ENCODE data around the gene WDR82.

Gene WDR82

DNA sequence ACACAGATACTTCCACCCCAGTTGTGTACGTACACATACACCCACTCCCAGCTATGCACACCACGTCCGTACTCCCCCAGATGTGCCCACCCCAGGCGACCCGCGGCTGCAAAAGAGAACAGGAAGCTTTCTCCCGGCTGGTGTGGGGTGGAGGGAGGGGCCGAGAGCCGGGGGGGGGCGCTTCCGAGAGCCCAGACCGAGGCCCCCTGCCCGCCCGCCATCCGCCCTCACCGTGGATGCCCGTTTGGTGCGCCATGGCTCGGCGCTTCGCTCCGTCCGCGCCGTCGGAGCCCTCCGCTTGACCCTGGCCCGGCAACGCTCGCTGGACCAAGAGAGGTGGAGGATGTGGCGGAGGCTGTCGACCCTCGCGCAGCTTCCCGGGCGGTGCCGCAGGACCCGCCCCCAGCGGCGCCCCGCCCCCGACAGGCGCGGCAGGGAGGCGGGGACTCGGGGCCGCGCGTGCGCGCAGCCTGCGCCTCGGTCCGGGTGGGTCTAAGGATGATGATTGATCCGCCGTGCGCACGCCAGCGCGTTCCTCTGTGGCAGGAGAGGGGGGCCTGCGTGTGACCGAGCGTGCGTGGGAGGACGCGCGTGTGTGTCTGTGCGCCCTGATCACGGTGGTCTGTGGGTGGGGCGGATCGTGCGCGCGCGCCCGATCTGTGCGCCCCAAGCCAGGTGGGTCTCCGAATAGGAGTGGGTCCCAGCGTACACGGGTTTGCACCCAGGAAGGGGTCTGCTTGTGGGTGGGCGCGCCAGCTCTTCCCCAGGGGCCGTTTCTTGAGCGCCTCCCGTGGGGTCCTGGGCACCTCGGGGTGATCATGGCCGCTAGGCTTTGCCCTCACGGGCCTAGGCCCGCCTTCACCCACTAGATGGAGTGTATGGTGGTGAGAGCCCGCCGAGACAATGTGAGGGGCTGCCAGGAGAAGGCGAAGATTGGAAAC, 39.4 kb downstream of the WDR82 start, which contains the start of gene TWF2:
TSS of gene TWF2 (minus strand) at position 398 of the 941 bp plus-strand sequence. CDS start at position 256, 142 bp downstream.
- peak; percentile 77 for DNase-seq (ENCODE audit: low read depth, low spot score)

DNA sequence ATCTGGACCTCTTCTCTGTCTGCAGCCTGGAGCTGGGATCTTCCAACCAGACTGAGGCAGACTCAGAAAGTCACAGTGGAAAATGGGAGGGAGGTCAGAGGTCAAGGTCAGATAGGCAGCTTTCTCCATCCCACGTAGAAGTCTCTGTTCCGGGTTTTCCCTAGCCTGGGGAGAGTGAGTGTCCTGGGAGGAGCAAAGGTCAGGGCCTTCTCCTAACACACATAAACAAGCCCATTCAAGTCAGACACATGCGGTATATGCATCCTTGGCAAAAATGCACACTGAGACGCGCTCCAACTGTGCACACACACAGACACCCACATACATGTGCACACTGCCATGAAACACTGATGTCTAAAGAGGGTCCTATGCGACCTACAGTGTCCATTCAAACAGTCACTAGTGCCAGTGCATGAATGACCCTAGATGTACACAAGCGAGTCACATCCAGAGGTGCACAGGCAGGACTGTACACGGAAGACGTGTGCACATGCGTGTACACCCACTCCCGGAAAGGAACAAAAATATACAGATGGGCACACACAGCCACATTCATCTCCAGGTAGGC, 40.2 kb downstream of the WDR82 start:
- DNase-seq (ENCODE audit: low read depth, low spot score), result no peak

DNA sequence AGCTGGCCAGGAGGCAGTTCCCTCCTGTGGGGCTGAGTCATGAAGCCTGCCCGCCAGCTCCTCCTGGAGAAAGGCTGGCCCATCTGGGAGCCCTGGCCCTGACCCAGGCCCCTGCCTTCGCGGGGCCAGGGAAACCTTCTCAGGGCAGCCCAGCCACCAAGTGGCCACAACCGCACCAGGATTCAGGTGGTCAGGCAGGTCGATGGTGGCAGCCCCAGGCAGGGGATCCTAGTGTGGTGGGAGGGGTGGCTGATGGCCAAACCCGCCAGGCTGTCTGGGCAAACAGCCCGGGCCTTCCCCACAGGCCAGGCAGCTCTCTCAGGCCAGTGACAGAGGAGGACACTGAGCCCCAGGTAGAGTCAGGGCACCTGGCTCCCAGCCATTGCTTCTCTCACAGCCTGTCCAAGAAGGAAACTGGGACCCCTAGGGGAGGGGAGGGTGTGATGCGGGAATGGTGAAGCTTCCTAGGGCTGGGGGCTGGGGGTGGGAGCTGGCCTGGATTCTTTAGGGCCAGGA, 40.7 kb downstream of the WDR82 start:
- DNase-seq (ENCODE audit: low read depth, low spot score), result no peak

DNA sequence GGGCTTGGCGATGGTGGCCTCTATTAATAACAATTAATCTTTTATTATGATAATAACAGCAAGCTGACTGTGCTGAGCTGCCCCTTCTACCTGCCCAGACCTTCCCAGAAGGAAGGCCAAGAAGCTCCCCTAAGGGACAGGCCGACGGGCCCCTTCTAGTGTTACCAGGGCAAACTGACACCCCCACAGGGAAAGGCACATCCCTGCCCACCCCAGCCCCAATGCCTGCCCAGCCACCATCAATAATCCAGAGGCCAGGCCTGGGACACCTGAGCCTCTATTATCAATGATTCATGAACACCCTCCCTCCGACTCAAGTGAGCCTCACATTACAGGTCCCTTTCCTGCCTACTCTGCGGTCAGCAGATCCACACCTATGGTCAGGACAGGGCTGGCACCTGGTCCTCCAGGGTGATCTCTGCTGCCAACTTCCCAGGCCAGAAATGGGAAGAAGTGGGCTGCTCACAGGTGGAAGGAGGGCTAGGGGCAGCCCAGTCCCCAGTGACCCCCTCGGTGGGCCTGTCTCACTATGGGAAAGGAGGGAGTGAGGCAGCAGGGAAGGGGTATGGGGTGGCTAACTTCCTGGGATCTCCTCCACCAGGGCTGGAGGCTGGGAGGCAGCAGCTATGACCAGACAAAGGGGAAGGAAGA, 41.3 kb downstream of the WDR82 start:
- DNase-seq (ENCODE audit: low read depth, low spot score), result no peak

DNA sequence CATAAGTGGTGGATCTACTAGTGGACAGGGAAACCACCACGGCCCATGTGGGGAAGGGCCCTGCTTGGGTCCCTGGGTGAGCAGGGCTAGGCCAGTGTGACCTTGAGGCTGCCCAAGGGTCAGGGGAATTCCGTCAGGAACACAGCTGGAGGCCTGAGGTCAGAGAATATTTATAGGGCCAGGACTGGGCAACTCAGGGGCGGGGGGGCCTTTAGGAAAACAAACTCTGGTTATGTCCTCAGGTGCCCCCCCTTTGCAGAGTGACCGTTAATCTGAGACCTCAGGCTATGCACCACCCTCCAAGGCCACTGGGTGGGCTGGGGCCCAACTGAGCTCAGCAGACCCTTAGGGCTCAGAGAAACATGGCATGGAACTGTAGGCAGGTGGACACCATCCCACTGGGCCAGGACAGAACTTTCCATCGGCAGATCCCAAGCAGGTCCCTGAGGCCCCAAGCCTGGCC, 42.0 kb downstream of the WDR82 start:
- DNase-seq (ENCODE audit: low read depth, low spot score), result no peak

DNA sequence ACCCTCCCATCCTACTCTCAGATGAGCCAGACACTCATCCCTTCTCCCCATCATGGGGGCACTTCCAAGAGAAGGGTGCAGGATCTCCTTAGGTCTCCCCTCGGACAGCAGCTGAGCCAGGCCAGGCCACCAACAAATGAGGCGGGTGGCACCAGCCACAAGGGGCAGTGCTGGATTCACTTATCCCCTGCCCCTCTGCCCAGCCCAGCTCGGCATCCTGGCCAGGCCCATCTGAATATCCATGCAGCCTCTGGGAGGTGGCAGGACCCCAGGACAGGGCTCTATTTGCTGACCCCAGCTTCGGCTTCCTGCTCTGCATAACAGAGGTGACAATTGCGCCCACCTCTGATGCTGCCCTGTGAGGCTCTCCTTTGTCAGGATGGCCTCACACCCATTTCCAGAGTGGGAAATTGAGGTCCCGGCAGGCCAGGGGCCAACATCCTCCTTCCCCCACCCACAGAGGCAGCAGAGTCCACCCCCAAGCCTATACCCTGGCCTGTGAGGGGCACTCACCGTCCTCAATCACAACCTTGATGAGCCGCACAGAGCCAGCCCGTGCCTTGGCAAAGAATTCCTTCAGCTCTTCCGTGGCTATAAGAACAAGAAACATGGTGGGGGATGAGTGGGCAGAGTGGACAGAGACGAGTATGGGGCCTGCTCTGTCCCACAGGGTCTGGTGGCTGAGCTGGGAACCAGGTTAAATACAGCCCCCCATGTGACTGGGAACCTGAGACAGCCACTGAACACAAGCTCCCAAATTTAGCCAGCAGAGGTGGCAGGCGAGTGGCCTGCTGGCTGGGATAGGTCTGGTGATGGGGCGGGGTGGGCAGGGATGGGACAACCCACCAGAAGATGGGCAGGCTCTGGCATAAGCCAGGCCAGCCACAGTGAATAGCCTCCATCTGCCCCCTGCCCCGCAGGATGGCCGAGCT, 43.7 kb downstream of the WDR82 start:
- DNase-seq (ENCODE audit: low read depth, low spot score), result no peak

DNA sequence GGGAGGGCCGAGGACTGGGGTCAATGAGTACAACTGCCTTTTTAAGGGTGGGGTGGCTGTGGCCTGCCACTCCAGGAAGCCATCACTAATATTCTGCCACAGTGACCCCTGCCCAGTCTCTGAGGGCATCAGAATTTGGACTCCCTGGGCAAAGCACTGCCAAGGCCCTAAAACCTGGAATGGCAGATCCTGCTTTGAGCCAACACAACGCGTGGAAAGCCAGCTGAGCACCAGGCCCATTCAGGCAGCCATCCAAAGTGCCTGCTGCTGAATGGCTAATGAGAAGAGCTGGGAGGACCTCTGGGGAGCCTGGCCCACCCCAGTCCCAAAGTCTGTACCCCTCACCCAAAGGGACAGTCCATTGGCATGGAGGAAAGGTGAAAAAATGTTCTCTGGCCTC, 44.5 kb downstream of the WDR82 start:
- no peak for DNase-seq (ENCODE audit: low read depth, low spot score)

DNA sequence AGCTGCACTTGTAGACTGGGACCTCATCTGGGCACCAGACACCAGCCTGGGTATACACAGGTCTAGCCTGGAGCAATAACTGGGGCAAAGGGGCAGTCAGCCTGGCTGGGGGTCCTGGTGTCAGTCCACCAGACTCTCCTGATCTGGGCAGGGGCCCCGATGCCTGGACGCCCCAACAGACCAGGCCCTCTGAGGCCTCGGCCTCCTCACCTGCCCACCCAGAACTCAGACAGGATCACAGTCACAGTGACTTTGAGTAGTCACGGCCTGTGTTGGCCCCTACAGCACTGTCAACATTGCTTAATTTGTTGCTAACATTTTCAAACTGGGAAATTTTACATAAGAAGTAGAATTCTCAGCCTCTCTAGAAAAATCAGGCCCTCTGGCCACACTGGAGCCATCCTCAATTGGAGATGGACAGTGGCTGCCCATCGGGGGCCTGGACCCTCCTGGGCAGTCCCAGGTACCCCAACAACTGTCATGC, 45.3 kb downstream of the WDR82 start:
- no peak for DNase-seq (ENCODE audit: low read depth, low spot score)

DNA sequence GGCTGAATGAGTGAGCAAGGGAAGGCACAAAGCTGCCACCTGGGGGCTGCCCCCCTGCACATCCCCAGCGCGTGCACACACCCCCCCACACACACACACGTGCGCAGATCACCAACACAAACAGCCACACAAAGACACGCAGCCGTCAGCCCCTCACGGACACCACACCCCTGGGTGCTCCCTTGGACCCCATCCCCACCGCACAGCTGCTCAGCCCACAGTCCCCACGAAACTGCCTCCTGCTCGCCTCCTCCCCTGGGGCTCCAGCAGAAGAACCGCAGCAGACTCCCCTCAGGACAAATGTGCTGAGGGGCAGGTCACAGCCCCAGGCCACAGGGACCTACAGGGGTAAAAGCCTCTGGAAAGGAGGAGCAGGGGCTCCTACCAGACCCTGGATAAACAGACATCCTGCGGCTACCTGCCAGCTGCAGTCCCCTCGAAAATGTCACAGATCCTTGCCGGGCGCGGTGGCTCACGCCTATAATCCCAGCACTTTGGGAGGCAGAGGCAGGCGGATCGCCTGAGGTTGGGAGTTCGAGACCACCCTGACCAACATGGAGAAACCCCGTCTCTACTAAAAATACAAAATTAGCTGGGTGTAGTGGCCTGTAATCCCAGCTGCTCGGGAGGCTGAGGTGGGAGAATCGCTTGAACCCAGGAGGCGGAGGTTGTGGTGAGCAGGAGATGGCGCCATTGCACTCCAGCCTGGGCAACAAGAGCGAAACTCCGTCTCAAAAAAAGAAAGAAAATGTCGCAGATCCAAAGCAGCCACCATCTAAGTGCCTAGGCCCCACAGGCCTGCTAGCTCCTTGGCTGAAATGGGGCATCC, 46.0 kb downstream of the WDR82 start:
- DNase-seq (ENCODE audit: low read depth, low spot score), result no peak

DNA sequence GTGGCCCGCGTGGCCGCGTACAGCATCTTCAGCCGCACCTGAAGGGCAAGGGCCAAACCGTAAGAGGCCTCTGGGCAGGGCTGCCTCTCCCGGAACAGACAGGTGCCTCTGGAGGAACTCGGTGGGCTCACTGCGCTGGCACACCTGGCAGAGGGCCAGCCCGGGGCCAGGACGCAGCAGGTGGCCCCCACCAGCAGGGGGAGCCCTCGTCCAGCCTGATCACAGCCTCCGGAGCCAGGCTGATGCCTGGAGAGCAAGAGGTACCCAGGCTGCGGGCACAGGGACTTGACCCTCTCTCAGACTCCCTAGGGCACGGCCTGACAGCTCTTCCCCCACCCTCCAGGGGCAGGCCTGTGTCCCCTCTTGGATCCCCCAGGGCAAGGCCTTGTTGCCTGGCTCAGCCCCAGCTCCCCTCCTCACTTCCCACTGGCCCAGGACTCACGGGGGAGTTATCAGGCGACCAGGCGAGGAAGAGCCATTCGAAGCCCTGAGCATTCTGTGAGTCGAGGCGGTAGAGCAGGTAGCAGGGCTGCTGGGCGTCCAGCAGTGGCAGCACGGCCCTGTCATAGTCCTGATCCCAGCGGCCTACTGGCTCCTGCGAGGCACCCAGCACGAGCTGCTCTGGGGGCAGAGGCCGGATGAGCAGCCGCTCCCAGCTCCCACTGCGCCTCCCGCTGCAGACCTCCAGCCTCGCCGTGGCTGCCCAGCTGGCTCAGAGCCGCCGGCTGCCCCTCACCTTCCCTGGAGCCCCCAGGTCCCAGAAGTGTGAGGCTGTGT, 46.8 kb downstream of the WDR82 start:
- peak; percentile 82 for DNase-seq (ENCODE audit: low read depth, low spot score)

DNA sequence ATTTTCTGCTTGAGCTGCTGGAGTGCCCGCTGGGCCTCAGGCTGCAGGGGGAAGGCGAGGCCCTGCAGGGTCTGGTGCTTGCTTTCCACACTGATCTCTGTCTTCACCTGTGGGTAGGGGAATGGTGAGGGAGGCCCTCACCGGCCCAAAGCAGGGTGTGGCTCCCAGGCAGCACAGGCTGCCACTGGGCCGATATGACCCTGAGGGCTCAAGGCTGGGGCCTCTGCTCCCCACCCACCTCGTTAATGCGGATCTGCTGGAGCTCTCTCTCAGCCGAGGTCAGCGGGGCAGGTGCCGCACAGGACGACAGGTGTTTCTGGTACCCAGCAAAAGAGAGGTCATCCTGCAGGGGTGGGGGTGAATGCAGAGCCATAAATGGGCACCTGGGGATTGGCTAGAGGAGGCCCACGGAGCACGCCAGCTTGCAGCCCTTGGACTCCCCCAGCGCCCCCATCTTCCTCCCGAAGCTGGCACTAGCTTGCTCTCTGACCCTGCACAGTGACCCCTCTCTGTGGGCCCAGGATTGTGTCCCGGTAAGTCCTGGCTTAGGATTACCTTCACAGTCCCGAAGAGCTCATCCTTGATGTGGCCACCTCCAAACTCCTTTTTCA, 47.5 kb downstream of the WDR82 start:
- no peak for DNase-seq (ENCODE audit: low read depth, low spot score)

DNA sequence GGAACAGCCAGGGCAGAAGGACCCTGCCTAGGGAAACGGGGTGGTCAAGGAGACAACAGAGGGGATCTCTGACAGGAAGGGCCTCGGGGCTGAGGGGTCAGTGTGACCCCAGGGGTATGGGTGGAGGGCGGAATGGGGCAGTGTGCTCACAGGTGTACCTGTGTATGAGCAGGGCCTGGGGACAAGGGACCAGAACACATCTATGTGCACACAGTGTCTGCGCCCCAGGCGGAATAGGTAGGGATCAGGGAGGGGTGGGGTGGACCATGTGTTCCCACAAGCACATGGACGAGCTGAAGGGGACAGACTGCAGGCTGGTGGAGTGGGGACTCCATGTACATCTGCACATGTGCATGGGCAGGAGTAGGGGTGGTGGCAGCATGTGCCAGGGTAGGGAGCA, 48.0 kb downstream of the WDR82 start:
- DNase-seq (ENCODE audit: low read depth, low spot score), result no peak

DNA sequence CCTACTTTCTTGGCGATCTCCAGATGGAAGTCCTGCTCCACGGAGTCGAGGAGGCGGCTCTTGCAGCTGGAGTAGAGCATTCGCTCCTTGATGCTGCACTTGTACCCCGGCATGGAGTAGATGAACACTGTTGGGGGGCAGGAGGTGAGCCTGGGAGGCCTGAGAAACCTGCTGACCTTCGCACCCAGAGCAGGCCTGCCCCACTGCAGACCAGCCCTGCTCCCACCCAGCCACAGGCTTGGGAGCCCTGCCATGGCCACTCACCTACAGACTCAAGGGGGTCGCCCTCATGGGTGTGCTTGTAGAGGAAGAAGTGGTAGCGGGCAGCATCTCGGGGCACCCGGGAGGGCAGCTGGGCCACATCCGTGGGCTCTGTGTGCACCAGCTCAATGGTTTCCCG, 48.8 kb downstream of the WDR82 start:
- no peak for DNase-seq (ENCODE audit: low read depth, low spot score)

DNA sequence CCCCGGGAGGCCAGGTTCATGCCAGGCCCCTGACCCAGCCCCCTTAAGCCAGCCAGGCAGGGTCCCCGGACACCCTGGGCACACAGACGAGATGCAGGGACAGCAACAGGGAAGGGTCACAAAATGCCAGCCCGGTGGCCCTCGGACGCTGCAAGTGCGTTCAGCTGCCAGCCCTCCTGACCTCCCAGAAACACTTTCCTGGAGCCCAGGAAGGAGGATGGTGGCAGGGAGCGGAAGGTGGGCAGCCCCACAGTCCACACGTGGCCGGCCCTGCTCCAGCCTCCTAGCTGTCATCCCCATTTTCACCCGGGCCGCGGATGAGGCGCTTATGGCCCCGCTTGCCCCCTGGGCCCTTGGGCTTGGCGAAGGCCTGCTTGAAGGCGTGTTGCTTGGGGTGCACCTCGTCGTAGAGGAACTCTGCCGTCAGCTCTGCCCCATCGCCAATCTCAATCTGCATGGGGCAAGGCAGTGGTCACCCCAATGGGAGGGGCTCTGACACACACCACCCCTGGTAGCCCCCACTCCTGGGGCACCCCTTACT, 49.6 kb downstream of the WDR82 start:
- no peak for DNase-seq (ENCODE audit: low read depth, low spot score)

DNA sequence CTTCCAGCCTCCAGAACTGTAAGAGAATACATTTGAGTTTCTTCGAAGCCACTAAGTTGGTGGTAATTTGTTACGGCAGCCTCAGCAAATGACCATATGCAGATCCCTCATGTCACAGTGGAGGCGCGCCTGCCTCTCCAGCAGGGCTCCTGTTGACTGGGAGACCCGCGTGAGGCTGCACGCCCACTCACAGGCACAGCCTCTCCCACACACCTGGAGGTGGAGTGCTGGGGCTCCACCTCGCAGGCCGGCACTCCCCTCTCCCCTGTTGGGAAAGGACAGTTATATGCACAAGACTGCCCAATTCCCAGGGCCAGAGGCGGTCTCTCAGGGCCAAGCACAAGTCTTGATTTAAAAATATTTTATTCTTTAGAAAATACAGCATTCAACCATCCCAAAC, 50.2 kb downstream of the WDR82 start:
- no peak for DNase-seq (ENCODE audit: low read depth, low spot score)

DNA sequence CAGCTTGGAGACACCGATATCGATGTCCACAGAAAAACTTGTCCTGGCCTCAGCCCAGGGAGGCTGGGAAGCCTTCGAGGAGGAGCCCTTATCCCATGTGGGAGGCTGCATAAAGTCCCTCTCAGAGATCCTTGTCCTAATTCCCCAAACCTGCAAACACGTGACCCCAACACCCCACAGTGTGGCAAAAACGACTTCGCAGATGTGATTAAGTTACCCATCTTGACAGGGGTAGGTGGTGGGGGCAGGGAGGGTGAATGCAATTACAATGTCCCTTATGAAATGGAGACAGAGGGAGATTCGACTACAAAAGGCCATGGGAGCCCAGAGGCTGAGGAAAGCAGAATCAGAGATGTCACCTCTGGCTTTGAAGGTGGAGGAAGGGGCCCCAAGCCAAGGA, 50.7 kb downstream of the WDR82 start:
- DNase-seq (ENCODE audit: low read depth, low spot score), result no peak

DNA sequence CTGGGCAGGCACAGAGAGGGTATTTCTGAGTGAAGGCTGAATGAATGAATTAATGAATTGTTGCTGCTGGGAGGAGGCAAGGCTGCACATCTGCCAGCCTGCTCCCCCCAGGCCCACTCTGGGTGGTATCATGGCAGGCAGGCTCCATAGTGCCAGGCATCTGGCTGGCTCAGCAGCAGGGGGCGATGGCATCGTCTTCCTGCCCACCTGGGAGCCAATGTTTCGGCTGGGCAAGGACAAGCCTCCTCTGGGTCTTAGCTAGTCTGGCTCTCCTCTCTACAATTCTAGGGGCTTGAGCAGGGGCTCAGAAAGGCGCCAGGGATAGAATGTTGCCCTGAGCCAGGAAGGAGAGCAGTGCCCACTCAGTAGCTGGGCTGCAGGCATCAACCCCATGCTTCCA, 51.3 kb downstream of the WDR82 start:
- DNase-seq (ENCODE audit: low read depth, low spot score), result no peak

DNA sequence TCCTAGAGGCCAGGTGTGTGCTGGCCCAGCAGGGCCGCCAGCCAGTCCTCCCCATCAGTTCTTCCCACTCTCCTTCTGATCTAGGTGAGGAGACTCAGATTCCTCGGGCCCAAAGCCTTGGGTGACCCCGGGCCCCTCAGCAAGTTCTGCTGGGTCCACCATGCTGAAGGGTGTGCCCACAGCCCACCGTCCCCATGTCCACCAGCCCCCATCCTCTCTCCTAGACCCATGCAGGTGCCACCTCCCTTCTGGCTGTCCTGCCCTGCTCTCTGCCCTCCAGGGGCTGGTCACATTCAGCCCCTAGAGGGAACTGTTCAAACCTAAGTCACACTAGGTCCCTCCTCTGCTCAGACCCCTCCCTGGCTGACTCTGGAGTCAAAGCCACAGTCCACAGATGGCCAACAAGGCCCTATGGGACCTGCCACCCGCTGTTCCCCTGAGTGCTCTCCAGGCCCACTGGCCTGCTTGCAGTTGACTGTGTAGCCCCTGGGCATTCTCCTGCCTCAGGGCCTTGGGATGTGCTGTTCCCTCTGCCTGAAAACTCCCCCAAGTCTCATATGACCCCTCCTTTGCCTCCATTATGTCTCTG, 52.1 kb downstream of the WDR82 start:
- DNase-seq (ENCODE audit: low read depth, low spot score), result no peak
